ENCODE measurements around the gene QSOX1.

QSOX1 gene

GRCh38 chr1:180154325-180155181 lies at the start of gene QSOX1:
Gene QSOX1 (plus strand): TSS chr1:180154869. CDS start chr1:180154908, 39 bp downstream.
- H3K36me3 ChIP-seq (ENCODE audit: insufficient read depth, low read length): peaks cover 5% of the 10 kb centered on the region; the same call in 1 of the 2 replicates
- H3K27me3 ChIP-seq (ENCODE audit: insufficient read depth, low read length): no peaks in the 10 kb centered on the region
- peaks cover 52% of the 10 kb centered on the region for H3K79me2 ChIP-seq (ENCODE audit: control insufficient read depth, insufficient read depth, low read length, unreplicated experiment)
- H2AFZ ChIP-seq (ENCODE audit: low read length, unreplicated experiment): peak within 1 kb of the TSS; percentile 56
- H3K4me1 ChIP-seq (ENCODE audit: control insufficient read depth, insufficient read depth, low read length, unreplicated experiment): peaks cover 56% of the 10 kb centered on the region
- peak within 1 kb of the TSS; percentile 78 for H3K4me3 ChIP-seq (ENCODE audit: low read depth, low read length)
- H3K27ac ChIP-seq (ENCODE audit: low read depth, low read length): peak within 1 kb of the TSS; percentile 71

- no peak overlapping the region for H3K27ac ChIP-seq (ENCODE audit: low read depth, low read length)
- peaks cover 14% of the 10 kb centered on the region for H3K36me3 ChIP-seq (ENCODE audit: insufficient read depth, low read length)
- H3K79me2 ChIP-seq (ENCODE audit: control insufficient read depth, insufficient read depth, low read length, unreplicated experiment): no peaks in the 10 kb centered on the region
Measured at GRCh38 chr1:180112091-180112490, 42.6 kb upstream of the QSOX1 start.

GRCh38 chr1:180112984-180113647 lies 41.6 kb upstream of the QSOX1 start:
- H3K4me1 ChIP-seq (ENCODE audit: control insufficient read depth, insufficient read depth, low read length, unreplicated experiment): peaks cover 12% of the 10 kb centered on the region
- H3K27me3 ChIP-seq (ENCODE audit: insufficient read depth, low read length): no peaks in the 10 kb centered on the region
- H3K36me3 ChIP-seq (ENCODE audit: insufficient read depth, low read length): peaks cover 14% of the 10 kb centered on the region
- no peak overlapping the region for H3K4me3 ChIP-seq (ENCODE audit: low read depth, low read length)
- H3K79me2 ChIP-seq (ENCODE audit: control insufficient read depth, insufficient read depth, low read length, unreplicated experiment): no peaks in the 10 kb centered on the region
- no peak overlapping the region for H2AFZ ChIP-seq (ENCODE audit: low read length, unreplicated experiment)
- H3K27ac ChIP-seq (ENCODE audit: low read depth, low read length): no peak overlapping the region

More at GRCh38 chr1:180112091-180112490, 42.6 kb upstream of the QSOX1 start:
- H3K27me3 ChIP-seq (ENCODE audit: insufficient read depth, low read length): no peaks in the 10 kb centered on the region
- H2AFZ ChIP-seq (ENCODE audit: low read length, unreplicated experiment): no peak overlapping the region
- H3K4me3 ChIP-seq (ENCODE audit: low read depth, low read length): no peak overlapping the region
- peaks cover 2% of the 10 kb centered on the region for H3K4me1 ChIP-seq (ENCODE audit: control insufficient read depth, insufficient read depth, low read length, unreplicated experiment)

GRCh38 chr1:180114396-180114945 lies 40.2 kb upstream of the QSOX1 start:
- Histone ChIP-seq H3K4me3 (ENCODE audit: low read depth, low read length) (no peak overlapping the region), H3K27ac (ENCODE audit: low read depth, low read length) (no peak overlapping the region), H2AFZ (ENCODE audit: low read length, unreplicated experiment) (no peak overlapping the region), H3K27me3 (ENCODE audit: insufficient read depth, low read length) (no peaks in the 10 kb centered on the region), H3K4me1 (ENCODE audit: control insufficient read depth, insufficient read depth, low read length, unreplicated experiment) (peaks cover 15% of the 10 kb centered on the region), H3K36me3 (ENCODE audit: insufficient read depth, low read length) (peaks cover 14% of the 10 kb centered on the region), H3K79me2 (ENCODE audit: control insufficient read depth, insufficient read depth, low read length, unreplicated experiment) (no peaks in the 10 kb centered on the region)

- H3K27ac ChIP-seq (ENCODE audit: low read depth, low read length): peak overlapping the region; percentile 65
- H3K36me3 ChIP-seq (ENCODE audit: insufficient read depth, low read length): peaks cover 6% of the 10 kb centered on the region
- H3K4me3 ChIP-seq (ENCODE audit: low read depth, low read length): no peak overlapping the region
- no peak overlapping the region for H2AFZ ChIP-seq (ENCODE audit: low read length, unreplicated experiment)
- H3K79me2 ChIP-seq (ENCODE audit: control insufficient read depth, insufficient read depth, low read length, unreplicated experiment): no peaks in the 10 kb centered on the region
- H3K27me3 ChIP-seq (ENCODE audit: insufficient read depth, low read length): no peaks in the 10 kb centered on the region
- H3K4me1 ChIP-seq (ENCODE audit: control insufficient read depth, insufficient read depth, low read length, unreplicated experiment): peaks cover 15% of the 10 kb centered on the region
Measured at GRCh38 chr1:180116964-180117763, 37.5 kb upstream of the QSOX1 start.

- Histone ChIP-seq H3K79me2 (ENCODE audit: control insufficient read depth, insufficient read depth, low read length, unreplicated experiment) (no peaks in the 10 kb centered on the region), H3K36me3 (ENCODE audit: insufficient read depth, low read length) (peaks cover 1% of the 10 kb centered on the region; the same call in 1 of the 2 replicates), H3K4me1 (ENCODE audit: control insufficient read depth, insufficient read depth, low read length, unreplicated experiment) (peaks cover 15% of the 10 kb centered on the region), H2AFZ (ENCODE audit: low read length, unreplicated experiment) (no peak overlapping the region), H3K27ac (ENCODE audit: low read depth, low read length) (peak overlapping the region; percentile 65), H3K27me3 (ENCODE audit: insufficient read depth, low read length) (no peaks in the 10 kb centered on the region), H3K4me3 (ENCODE audit: low read depth, low read length) (no peak overlapping the region)
Measured at GRCh38 chr1:180117764-180118116, 36.9 kb upstream of the QSOX1 start.

- H3K4me3 ChIP-seq (ENCODE audit: low read depth, low read length): no peak overlapping the region
- no peaks in the 10 kb centered on the region for H3K27me3 ChIP-seq (ENCODE audit: insufficient read depth, low read length)
- no peak overlapping the region for H2AFZ ChIP-seq (ENCODE audit: low read length, unreplicated experiment)
- H3K27ac ChIP-seq (ENCODE audit: low read depth, low read length): no peak overlapping the region
- peaks cover 15% of the 10 kb centered on the region for H3K4me1 ChIP-seq (ENCODE audit: control insufficient read depth, insufficient read depth, low read length, unreplicated experiment)
- H3K79me2 ChIP-seq (ENCODE audit: control insufficient read depth, insufficient read depth, low read length, unreplicated experiment): no peaks in the 10 kb centered on the region
- no peaks in the 10 kb centered on the region for H3K36me3 ChIP-seq (ENCODE audit: insufficient read depth, low read length)
Measured at GRCh38 chr1:180119837-180120236, 34.8 kb upstream of the QSOX1 start.

GRCh38 chr1:180123463-180123936 lies 31.2 kb upstream of the QSOX1 start:
- Histone ChIP-seq H3K4me1 (ENCODE audit: control insufficient read depth, insufficient read depth, low read length, unreplicated experiment) (no peaks in the 10 kb centered on the region), H2AFZ (ENCODE audit: low read length, unreplicated experiment) (no peak overlapping the region), H3K36me3 (ENCODE audit: insufficient read depth, low read length) (no peaks in the 10 kb centered on the region), H3K27ac (ENCODE audit: low read depth, low read length) (no peak overlapping the region), H3K27me3 (ENCODE audit: insufficient read depth, low read length) (no peaks in the 10 kb centered on the region), H3K79me2 (ENCODE audit: control insufficient read depth, insufficient read depth, low read length, unreplicated experiment) (no peaks in the 10 kb centered on the region), H3K4me3 (ENCODE audit: low read depth, low read length) (no peak overlapping the region)

GRCh38 chr1:180130651-180131050 lies 24.0 kb upstream of the QSOX1 start:
- H3K27me3 ChIP-seq (ENCODE audit: insufficient read depth, low read length): no peaks in the 10 kb centered on the region
- no peak overlapping the region for H2AFZ ChIP-seq (ENCODE audit: low read length, unreplicated experiment)
- H3K4me1 ChIP-seq (ENCODE audit: control insufficient read depth, insufficient read depth, low read length, unreplicated experiment): peaks cover 15% of the 10 kb centered on the region
- no peaks in the 10 kb centered on the region for H3K36me3 ChIP-seq (ENCODE audit: insufficient read depth, low read length)
- no peak overlapping the region for H3K4me3 ChIP-seq (ENCODE audit: low read depth, low read length)
- no peaks in the 10 kb centered on the region for H3K79me2 ChIP-seq (ENCODE audit: control insufficient read depth, insufficient read depth, low read length, unreplicated experiment)
- H3K27ac ChIP-seq (ENCODE audit: low read depth, low read length): peak overlapping the region; percentile 56; the same call in 1 of the 2 replicates

- Histone ChIP-seq H3K4me3 (ENCODE audit: low read depth, low read length) (no peak overlapping the region), H2AFZ (ENCODE audit: low read length, unreplicated experiment) (peak overlapping the region; percentile 33), H3K27ac (ENCODE audit: low read depth, low read length) (peak overlapping the region; percentile 56), H3K4me1 (ENCODE audit: control insufficient read depth, insufficient read depth, low read length, unreplicated experiment) (peaks cover 15% of the 10 kb centered on the region), H3K79me2 (ENCODE audit: control insufficient read depth, insufficient read depth, low read length, unreplicated experiment) (no peaks in the 10 kb centered on the region), H3K36me3 (ENCODE audit: insufficient read depth, low read length) (no peaks in the 10 kb centered on the region), H3K27me3 (ENCODE audit: insufficient read depth, low read length) (no peaks in the 10 kb centered on the region)
Measured at GRCh38 chr1:180131510-180131909, 23.2 kb upstream of the QSOX1 start.

Data from ACC112 (cell line).